ENCODE data around the gene MYBPC1. TPM values are rescaled to one million over a fixed set of nuclear protein-coding genes. Genes with fewer than 3 reads are reported as not detected.

The MYBPC1 gene
- total and polyA plus RNA-seq, 2 of the 13 experiments (the other 11 are each of a cell fraction or from before 2014, with no cell fraction given) = 0.31 to 0.53 TPM

DNA sequence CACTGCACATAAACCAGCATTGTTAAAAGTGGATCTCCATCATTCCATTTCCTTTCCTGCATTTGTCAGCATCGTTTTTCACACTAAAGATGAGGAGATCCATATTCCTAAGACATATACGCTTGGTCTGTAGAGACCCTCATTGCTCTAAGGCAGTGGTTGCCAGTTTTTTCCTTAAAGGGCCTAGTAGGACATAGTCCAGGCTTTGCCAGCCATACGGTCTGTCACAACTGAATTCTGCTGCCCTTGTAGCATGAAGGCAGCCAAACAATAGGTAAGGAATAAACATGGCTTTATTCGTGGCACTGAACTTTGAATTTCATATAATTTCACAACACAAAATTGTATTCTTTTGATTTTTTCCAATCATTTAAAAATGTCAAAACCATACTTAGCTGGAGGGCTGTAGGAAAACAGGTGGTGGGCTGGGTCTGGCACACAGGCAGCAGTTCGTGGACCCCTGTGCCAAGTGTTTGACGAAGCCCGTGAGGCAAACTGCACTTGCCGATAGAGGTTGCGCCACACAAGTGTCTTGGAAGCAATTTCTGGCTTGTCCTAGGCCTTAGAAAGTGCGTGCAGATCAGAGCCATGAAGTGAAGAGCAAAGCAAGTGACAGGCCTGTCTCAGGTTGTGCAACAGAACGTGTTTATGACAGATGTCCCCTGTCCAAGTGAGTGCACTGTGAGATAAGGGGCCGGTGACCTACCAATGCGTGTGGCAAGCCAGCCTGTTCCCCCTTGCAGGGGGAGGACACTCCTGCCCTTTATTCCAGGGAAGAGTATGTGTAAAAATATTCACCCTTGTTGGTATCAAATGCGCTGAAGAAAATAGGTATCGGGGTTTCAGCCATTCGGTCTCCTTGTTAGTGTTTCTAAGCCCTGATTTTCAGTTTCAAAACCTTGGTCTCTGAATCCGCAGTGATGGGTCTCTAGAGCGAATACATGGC, 101.8 kb downstream of the MYBPC1 start (continued):
- TF ChIP-seq, protein P1, sequence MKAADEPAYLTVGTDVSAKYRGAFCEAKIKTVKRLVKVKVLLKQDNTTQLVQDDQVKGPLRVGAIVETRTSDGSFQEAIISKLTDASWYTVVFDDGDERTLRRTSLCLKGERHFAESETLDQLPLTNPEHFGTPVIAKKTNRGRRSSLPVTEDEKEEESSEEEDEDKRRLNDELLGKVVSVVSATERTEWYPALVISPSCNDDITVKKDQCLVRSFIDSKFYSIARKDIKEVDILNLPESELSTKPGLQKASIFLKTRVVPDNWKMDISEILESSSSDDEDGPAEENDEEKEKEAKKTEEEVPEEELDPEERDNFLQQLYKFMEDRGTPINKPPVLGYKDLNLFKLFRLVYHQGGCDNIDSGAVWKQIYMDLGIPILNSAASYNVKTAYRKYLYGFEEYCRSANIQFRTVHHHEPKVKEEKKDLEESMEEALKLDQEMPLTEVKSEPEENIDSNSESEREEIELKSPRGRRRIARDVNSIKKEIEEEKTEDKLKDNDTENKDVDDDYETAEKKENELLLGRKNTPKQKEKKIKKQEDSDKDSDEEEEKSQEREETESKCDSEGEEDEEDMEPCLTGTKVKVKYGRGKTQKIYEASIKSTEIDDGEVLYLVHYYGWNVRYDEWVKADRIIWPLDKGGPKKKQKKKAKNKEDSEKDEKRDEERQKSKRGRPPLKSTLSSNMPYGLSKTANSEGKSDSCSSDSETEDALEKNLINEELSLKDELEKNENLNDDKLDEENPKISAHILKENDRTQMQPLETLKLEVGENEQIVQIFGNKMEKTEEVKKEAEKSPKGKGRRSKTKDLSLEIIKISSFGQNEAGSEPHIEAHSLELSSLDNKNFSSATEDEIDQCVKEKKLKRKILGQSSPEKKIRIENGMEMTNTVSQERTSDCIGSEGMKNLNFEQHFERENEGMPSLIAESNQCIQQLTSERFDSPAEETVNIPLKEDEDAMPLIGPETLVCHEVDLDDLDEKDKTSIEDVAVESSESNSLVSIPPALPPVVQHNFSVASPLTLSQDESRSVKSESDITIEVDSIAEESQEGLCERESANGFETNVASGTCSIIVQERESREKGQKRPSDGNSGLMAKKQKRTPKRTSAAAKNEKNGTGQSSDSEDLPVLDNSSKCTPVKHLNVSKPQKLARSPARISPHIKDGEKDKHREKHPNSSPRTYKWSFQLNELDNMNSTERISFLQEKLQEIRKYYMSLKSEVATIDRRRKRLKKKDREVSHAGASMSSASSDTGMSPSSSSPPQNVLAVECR (CRISPR knock-in tag; IDR thresholded peaks at IDR 0.05; ENCODE audit: borderline replicate concordance) = peak; percentile 85
- TF ChIP-seq JDP2 (CRISPR knock-in tag; IDR thresholded peaks at IDR 0.05; ENCODE audit: borderline replicate concordance) (no peak), IKZF1 (IDR thresholded peaks at IDR 0.05) (no peak), ESRRA (CRISPR knock-in tag; IDR thresholded peaks at IDR 0.05; ENCODE audit: low read depth) (peak; percentile 44; the same call in 1 of the 2 replicates), ELF4 (CRISPR knock-in tag; IDR thresholded peaks at IDR 0.05; ENCODE audit: borderline replicate concordance) (no peak), ZBTB7A (CRISPR knock-in tag; IDR thresholded peaks at IDR 0.05) (no peak), ZNF382 (CRISPR knock-in tag; IDR thresholded peaks at IDR 0.05; ENCODE audit: borderline replicate concordance) (no peak), REL (CRISPR knock-in tag; conservative IDR thresholded peaks at IDR 0.05) (no peak), GATAD1 (CRISPR knock-in tag; IDR thresholded peaks at IDR 0.05) (0 out of 2 replicates have a peak, but pooled peaks have one; percentile 35), U2AF1 (optimal IDR thresholded peaks at IDR 0.05; ENCODE audit: low read depth, low read length) (no peak), FOXC1 (CRISPR knock-in tag; IDR thresholded peaks at IDR 0.05; ENCODE audit: borderline replicate concordance) (peak; percentile 66; the same call in 1 of the 2 replicates), SIX1 (CRISPR knock-in tag; IDR thresholded peaks at IDR 0.05; ENCODE audit: borderline replicate concordance) (no peak), HIVEP1 (CRISPR knock-in tag; IDR thresholded peaks at IDR 0.05) (no peak), SKI (IDR thresholded peaks at IDR 0.05; ENCODE audit: partially characterized antibody) (peak; percentile 63), ZNF652 (CRISPR knock-in tag; IDR thresholded peaks at IDR 0.05; ENCODE audit: borderline replicate concordance, low read depth) (no peak), RFXANK (CRISPR knock-in tag; IDR thresholded peaks at IDR 0.05) (no peak)
- TF ChIP-seq, protein P2, sequence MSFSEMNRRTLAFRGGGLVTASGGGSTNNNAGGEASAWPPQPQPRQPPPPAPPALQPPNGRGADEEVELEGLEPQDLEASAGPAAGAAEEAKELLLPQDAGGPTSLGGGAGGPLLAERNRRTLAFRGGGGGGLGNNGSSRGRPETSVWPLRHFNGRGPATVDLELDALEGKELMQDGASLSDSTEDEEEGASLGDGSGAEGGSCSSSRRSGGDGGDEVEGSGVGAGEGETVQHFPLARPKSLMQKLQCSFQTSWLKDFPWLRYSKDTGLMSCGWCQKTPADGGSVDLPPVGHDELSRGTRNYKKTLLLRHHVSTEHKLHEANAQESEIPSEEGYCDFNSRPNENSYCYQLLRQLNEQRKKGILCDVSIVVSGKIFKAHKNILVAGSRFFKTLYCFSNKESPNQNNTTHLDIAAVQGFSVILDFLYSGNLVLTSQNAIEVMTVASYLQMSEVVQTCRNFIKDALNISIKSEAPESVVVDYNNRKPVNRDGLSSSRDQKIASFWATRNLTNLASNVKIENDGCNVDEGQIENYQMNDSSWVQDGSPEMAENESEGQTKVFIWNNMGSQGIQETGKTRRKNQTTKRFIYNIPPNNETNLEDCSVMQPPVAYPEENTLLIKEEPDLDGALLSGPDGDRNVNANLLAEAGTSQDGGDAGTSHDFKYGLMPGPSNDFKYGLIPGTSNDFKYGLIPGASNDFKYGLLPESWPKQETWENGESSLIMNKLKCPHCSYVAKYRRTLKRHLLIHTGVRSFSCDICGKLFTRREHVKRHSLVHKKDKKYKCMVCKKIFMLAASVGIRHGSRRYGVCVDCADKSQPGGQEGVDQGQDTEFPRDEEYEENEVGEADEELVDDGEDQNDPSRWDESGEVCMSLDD (CRISPR knock-in tag; IDR thresholded peaks at IDR 0.05; ENCODE audit: borderline replicate concordance) = no peak
- TF ChIP-seq, protein P3, sequence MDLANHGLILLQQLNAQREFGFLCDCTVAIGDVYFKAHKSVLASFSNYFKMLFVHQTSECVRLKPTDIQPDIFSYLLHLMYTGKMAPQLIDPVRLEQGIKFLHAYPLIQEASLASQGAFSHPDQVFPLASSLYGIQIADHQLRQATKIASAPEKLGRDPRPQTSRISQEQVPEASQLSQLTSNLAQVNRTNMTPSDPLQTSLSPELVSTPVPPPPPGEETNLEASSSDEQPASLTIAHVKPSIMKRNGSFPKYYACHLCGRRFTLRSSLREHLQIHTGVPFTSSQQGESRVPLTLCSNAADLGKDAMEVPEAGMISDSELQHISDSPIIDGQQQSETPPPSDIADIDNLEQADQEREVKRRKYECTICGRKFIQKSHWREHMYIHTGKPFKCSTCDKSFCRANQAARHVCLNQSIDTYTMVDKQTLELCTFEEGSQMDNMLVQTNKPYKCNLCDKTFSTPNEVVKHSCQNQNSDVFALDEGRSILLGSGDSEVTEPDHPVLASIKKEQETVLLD (CRISPR knock-in tag; IDR thresholded peaks at IDR 0.05; ENCODE audit: low read depth) = 0 out of 2 replicates have a peak, but pooled peaks have one; percentile 43
- TF ChIP-seq, protein P4, sequence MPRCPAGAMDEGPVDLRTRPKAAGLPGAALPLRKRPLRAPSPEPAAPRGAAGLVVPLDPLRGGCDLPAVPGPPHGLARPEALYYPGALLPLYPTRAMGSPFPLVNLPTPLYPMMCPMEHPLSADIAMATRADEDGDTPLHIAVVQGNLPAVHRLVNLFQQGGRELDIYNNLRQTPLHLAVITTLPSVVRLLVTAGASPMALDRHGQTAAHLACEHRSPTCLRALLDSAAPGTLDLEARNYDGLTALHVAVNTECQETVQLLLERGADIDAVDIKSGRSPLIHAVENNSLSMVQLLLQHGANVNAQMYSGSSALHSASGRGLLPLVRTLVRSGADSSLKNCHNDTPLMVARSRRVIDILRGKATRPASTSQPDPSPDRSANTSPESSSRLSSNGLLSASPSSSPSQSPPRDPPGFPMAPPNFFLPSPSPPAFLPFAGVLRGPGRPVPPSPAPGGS (CRISPR knock-in tag; IDR thresholded peaks at IDR 0.05) = no peak; the same call in 1 of the 2 replicates
